Ovary (tissue), 3 donors: Measurements from ENCODE around the gene BCS1L.

ENCODE experiments used
- POLR2A ChIP-seq: fragments of 450-650 bp; IDR thresholded peaks from one replicate; pipeline ENCODE4 v1.6.1; 2017; ENCODE audit warnings: antibody characterized with exemption, mild to moderate bottlenecking, moderate library complexity
- TF ChIP-seq, protein P1 (sequence below), 3 donors: fragments of 450-650 bp in 2 of 3; fragments of 200-600 bp in 1 of 3; IDR thresholded peaks; one replicate each; pipeline versions ENCODE4 v1.5.1 to v1.8.0; 2016 to 2022; ENCODE audit warnings: antibody characterized with exemption in 3 of 3, mild to moderate bottlenecking in 1 of 3
- donor health status: DM: no; HTN: no; CAD: no.

DNA sequence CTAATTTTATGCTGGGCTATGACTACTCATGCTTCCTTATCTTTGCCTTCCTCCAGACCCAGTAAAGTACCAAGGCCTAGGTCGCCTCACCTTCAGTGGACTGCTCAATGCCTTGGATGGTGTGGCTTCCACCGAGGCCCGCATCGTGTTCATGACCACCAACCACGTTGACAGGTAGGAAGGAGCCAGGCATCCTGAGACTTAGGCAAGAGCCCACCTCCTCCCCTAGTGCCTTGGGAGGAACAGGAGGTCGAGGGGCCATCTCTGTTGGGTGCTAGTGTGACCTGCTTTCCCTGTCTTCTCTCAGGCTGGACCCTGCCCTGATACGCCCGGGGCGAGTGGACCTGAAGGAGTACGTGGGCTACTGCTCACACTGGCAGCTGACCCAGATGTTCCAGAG lies 3.3 kb downstream of the BCS1L start:
- TF ChIP-seq, protein P1, sequence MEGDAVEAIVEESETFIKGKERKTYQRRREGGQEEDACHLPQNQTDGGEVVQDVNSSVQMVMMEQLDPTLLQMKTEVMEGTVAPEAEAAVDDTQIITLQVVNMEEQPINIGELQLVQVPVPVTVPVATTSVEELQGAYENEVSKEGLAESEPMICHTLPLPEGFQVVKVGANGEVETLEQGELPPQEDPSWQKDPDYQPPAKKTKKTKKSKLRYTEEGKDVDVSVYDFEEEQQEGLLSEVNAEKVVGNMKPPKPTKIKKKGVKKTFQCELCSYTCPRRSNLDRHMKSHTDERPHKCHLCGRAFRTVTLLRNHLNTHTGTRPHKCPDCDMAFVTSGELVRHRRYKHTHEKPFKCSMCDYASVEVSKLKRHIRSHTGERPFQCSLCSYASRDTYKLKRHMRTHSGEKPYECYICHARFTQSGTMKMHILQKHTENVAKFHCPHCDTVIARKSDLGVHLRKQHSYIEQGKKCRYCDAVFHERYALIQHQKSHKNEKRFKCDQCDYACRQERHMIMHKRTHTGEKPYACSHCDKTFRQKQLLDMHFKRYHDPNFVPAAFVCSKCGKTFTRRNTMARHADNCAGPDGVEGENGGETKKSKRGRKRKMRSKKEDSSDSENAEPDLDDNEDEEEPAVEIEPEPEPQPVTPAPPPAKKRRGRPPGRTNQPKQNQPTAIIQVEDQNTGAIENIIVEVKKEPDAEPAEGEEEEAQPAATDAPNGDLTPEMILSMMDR (IDR thresholded peaks at IDR 0.05) = no peak
- no peak for TF ChIP-seq POLR2A
